ENCODE measurements around the gene RAE1.

DNA sequence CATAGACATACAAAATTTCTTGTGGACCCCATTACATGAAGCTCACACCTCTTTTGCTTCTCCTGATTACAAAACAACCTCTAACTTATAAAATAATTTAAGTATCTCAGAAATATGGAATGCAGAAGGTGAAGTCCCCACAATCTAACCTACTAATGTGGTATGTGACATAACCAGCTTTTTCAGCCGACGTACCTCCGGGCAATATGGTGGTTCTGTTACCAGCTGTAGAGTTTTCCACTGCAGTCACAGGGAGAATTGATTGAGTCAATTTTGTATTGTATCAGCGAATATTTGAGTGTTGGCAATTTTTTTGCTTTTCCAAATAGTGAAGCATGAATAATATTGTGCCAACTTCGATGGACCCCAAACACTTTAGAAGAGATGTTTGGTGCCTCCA, 37.1 kb upstream of the RAE1 start:
- TF ChIP-seq POLR2A (IDR thresholded peaks at IDR 0.05), result no peak
- TF ChIP-seq, protein P1, sequence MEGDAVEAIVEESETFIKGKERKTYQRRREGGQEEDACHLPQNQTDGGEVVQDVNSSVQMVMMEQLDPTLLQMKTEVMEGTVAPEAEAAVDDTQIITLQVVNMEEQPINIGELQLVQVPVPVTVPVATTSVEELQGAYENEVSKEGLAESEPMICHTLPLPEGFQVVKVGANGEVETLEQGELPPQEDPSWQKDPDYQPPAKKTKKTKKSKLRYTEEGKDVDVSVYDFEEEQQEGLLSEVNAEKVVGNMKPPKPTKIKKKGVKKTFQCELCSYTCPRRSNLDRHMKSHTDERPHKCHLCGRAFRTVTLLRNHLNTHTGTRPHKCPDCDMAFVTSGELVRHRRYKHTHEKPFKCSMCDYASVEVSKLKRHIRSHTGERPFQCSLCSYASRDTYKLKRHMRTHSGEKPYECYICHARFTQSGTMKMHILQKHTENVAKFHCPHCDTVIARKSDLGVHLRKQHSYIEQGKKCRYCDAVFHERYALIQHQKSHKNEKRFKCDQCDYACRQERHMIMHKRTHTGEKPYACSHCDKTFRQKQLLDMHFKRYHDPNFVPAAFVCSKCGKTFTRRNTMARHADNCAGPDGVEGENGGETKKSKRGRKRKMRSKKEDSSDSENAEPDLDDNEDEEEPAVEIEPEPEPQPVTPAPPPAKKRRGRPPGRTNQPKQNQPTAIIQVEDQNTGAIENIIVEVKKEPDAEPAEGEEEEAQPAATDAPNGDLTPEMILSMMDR (IDR thresholded peaks at IDR 0.05), result no peak

All from right lobe of liver (tissue), 4 donors.